HG02763 (cell line): Measurements from ENCODE around the gene TRIM36.
A peak's percentile ranks its signal among the peaks of the same experiment; 100 is the strongest.

ENCODE experiments used
- ATAC-seq: cut with Tn5 transposase; IDR thresholded peaks from one replicate; pipeline ENCODE4 v1.9.1; 2021; ENCODE audit warnings: mild to moderate bottlenecking, moderate library complexity; ENCODE audit not compliant: unreplicated experiment

The TRIM36 gene, protein sequence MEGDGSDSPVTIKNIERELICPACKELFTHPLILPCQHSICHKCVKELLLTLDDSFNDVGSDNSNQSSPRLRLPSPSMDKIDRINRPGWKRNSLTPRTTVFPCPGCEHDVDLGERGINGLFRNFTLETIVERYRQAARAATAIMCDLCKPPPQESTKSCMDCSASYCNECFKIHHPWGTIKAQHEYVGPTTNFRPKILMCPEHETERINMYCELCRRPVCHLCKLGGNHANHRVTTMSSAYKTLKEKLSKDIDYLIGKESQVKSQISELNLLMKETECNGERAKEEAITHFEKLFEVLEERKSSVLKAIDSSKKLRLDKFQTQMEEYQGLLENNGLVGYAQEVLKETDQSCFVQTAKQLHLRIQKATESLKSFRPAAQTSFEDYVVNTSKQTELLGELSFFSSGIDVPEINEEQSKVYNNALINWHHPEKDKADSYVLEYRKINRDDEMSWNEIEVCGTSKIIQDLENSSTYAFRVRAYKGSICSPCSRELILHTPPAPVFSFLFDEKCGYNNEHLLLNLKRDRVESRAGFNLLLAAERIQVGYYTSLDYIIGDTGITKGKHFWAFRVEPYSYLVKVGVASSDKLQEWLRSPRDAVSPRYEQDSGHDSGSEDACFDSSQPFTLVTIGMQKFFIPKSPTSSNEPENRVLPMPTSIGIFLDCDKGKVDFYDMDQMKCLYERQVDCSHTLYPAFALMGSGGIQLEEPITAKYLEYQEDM

GRCh38 chr5:115169487-115170133 lies at the start of gene TRIM36:
TRIM36 (minus strand) TSS chr5:115169908; CDS start chr5:115169634, 274 bp downstream.
- ATAC-seq, result peak; percentile 99

DNA sequence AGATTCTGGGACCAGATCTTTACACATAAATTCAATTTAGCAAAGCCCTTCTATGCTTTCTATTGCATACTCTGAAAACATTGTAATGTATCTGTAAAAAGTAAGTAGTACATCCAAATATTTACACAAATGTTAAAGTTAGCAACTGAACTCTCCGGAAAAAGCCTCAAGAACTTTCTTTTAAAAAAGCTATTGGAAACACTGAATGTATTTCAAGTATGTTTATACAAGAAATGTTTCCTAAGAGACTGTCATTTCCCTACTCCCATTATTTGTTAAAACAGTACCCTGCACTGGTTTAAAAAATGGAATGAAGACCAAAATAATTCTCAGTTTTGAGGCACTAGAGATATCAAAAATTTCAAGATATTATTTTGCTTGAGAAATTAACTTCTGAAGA lies 44.8 kb upstream of the TRIM36 start:
- no peak for ATAC-seq

GRCh38 chr5:115209279-115209678 lies 39.6 kb upstream of the TRIM36 start:
- ATAC-seq, result peak; percentile 100

GRCh38 chr5:115202952-115203351 lies 33.2 kb upstream of the TRIM36 start:
- ATAC-seq, result no peak

DNA sequence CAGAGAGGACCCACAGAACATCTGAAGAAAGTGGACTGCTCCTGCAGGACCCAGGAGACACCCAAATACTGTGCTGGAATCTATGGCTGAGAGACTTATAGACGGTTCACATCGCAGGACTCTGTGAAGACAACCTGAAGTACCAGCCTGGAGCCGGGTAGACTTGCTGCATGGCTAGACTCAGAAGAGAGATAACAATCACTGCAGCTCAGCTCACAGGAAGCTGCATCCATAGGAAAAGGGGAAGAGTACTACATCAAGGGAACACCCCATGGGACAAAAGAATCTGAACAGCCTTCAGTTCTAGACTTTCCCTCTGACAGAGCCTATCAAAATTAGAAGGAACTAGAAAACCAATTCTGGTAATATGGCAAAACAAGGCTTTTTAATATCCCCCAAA lies 26.5 kb upstream of the TRIM36 start:
- ATAC-seq, result no peak

DNA sequence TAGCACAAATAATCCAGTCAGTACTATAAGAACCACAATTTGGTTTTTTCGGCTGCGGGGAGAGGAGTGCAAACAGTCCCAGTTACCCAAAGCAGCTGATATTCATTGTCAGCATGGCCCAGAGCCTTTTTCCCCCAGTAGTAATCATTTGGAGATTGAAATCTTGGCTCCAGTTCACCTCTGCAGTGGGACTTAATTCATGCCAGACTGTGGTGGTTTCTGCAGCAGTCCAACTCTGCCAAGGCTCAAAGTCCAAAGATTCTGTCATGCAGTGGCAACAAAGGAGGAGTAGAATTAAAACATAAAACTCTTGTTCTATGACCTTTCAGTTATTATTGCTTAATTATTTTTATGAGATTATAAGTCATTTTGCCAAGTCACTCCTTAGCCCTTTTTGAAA lies 25.0 kb upstream of the TRIM36 start:
- ATAC-seq, result no peak

GRCh38 chr5:115193295-115193694 lies 23.6 kb upstream of the TRIM36 start:
- ATAC-seq, result no peak

GRCh38 chr5:115192098-115192497 lies 22.4 kb upstream of the TRIM36 start:
- ATAC-seq, result no peak

GRCh38 chr5:115191474-115192031 lies 21.8 kb upstream of the TRIM36 start:
- no peak for ATAC-seq

GRCh38 chr5:115190388-115190787 lies 20.7 kb upstream of the TRIM36 start:
- ATAC-seq, result no peak

DNA sequence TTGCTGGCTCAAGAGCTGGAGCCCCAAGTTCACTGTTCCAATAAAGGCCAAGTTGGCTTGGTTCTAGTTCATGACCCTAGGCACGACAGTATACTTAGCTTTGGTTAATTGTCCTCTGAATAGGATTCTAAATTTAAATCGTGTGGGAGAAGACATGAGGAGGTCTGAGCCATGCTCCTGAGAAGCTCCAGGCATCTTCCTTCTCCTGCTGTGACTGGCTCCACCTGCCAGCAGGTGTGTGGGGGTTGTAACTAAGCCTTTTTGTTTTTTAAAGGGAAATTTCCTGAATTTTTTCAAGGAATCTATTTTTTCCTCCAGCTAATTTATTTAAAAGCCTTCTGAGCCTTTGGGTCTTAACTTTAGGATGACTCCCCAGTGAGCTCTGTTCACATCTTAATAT lies 20.2 kb upstream of the TRIM36 start:
- no peak for ATAC-seq

DNA sequence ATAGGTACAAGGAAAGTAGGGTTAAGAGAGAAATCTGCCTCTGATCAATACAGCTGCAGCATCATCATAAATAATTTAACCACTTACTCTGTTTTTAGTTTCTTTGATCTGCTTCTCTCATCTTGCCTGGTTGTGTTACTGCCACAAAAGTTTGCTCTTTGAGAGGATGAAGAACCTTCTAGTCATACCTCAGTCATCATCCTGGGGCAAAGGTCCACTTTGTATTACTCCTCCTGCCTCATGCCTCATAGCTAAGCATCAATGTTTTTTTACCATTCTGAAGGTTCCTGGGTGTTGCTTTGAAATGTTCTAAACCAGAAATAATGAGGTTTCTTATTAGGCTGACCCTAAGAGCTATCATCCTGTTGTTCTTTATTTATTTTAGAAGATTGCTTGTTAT lies 17.1 kb upstream of the TRIM36 start:
- no peak for ATAC-seq

- ATAC-seq, result no peak
These were observed 15.1 kb upstream of the TRIM36 start for GRCh38 chr5:115184770-115185169.

DNA sequence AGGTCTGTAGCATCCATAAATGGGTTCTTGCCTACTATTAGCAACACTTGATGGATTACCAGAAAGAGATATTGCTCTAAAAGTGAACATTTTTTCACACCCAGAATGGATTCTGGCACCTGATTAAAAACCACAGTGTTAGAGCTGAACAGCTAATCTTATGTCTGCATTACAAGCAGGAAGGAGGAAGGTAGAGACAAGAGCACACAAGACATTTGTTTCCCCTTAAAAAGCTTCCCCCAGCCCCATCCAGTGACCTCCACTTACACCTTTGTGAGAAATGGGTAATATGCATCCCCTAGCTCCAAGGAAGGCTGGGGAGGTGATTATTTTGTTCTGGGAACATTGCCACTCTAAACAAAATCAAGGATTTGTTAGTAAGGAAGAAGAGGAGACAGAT lies 12.0 kb upstream of the TRIM36 start:
- no peak for ATAC-seq

GRCh38 chr5:115180165-115180709 lies 10.5 kb upstream of the TRIM36 start:
- peak; percentile 52 for ATAC-seq

- peak; percentile 25 for ATAC-seq
These were observed 9.9 kb upstream of the TRIM36 start for GRCh38 chr5:115179394-115180164.

DNA sequence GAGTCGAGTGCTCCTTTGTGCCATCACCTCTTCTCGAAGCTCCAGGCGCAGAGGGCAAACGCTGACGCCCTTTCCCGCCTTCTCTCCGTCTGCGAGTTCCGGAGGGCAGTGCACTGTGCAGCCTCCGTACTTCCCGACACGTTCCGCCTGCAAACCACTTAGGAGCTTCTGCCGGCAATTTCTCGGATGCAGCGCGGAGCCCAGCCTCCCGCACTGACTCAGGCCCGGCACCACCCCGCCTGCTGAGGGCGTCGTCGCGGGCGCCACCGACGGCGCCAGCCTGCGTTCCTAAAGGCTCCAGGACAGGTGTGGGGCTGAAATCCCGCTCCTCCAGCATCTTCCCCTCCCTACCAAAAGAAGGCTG lies 9.3 kb upstream of the TRIM36 start:
- no peak for ATAC-seq

- ATAC-seq, result no peak
These were observed 1.3 kb upstream of the TRIM36 start for GRCh38 chr5:115170929-115171510.

GRCh38 chr5:115170134-115170928 lies 623 bp upstream of the TRIM36 start:
- peak; percentile 45 for ATAC-seq
